ENCODE measurements around the gene PTGES2. TPM values are rescaled to one million over a fixed set of nuclear protein-coding genes. Genes with fewer than 3 reads are reported as not detected.

Gene PTGES2
- total and polyA plus RNA-seq, 2 of the 13 experiments (the other 11 are each of a cell fraction or from before 2014, with no cell fraction given): 63.7 to 79.8 TPM

GRCh38 chr9:128098297-128099230 is 29.0 kb downstream of the PTGES2 start (continued):
- TF ChIP-seq ZNF280D (CRISPR knock-in tag; IDR thresholded peaks at IDR 0.05): peak; percentile 61; the same call in 1 of the 2 replicates
- peak; percentile 41 for TF ChIP-seq ZNF543 (CRISPR knock-in tag; IDR thresholded peaks at IDR 0.05)
- TF ChIP-seq XRCC5 (optimal IDR thresholded peaks at IDR 0.05; ENCODE audit: low read length): no peak
- TF ChIP-seq MTF2 (CRISPR knock-in tag; IDR thresholded peaks at IDR 0.05; ENCODE audit: borderline replicate concordance): no peak
- TF ChIP-seq ZHX2 (IDR thresholded peaks at IDR 0.05; ENCODE audit: low read depth): no peak
- 0 out of 2 replicates have a peak, but pooled peaks have one; percentile 22 for TF ChIP-seq ZHX2 (CRISPR knock-in tag; IDR thresholded peaks at IDR 0.05; ENCODE audit: borderline replicate concordance)
- TF ChIP-seq TEAD2 (CRISPR knock-in tag; IDR thresholded peaks at IDR 0.05): no peak
- 0 out of 2 replicates have a peak, but pooled peaks have one; percentile 24 for TF ChIP-seq ZNF556 (CRISPR knock-in tag; IDR thresholded peaks at IDR 0.05; ENCODE audit: borderline replicate concordance)
- no peak for TF ChIP-seq PAWR (CRISPR knock-in tag; IDR thresholded peaks at IDR 0.05; ENCODE audit: borderline replicate concordance)
- 0 out of 2 replicates have a peak, but pooled peaks have one; percentile 58 for TF ChIP-seq PBX3 (CRISPR knock-in tag; IDR thresholded peaks at IDR 0.05; ENCODE audit: borderline replicate concordance)
- no peak for TF ChIP-seq GZF1 (CRISPR knock-in tag; IDR thresholded peaks at IDR 0.05)
- TF ChIP-seq TFAP4 (IDR thresholded peaks at IDR 0.05; ENCODE audit: borderline replicate concordance, low read depth): peak; percentile 55; the same call in 1 of the 2 replicates
- no peak for TF ChIP-seq IKZF4 (CRISPR knock-in tag; IDR thresholded peaks at IDR 0.05; ENCODE audit: borderline replicate concordance, low read depth, not compliant biosample characterization)
- TF ChIP-seq RARA (CRISPR knock-in tag; IDR thresholded peaks at IDR 0.05): 0 out of 2 replicates have a peak, but pooled peaks have one; percentile 2
